Measurements from ENCODE around the gene CPXM2.

Gene CPXM2

DNA sequence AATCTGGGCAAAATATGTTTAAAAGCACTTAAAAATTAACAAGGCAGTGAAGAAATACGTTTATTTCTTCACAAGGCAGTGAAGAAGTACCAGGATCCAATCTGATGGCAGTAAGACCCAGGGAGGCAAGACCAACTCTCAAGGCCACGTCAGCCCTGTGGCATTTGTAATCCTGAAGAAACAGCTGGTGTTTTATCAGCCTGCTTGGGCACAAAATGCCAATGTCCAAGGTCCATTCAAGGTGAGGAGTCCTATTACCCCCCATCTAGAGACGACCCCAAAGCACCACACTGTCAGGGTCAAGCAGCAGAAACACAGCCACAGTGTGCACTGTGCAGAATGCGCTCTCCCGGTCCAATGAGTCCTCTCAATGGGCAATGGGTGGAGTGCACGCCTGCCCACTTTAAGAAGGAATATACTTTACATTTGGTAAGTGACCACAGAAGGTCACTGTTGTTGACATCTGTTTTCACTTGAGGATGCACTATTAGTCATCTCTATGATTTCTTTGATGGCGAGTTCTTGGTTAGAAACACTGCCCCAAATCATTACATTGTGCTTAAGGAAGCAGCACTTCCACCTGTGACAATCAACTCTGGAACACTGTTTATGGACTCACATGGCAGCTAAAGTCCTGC is 12.8 kb downstream of the CPXM2 start:
- in situ Hi-C loops (cut with MboI; ENCODE audit: low sequenced_read_pairs): no loop called here

DNA sequence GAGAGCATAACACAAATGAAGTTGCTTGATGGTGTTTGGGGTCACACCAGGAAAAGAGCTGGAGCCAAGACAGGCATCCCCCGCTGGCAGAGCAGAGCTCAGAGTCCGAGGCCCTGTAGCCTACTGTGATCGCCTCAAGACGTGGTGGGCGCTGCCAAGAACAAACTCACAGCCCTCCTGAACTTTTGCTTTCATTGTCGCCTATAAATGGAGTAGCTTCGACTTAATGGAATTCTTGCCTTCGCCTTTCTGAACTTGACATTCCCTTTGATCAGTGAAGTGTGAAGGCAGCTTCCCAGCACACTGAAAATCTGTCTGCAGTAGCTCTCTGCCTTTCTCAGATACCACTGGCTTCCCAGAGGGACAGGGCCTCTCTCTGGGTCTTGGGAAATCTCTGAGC is 21.3 kb downstream of the CPXM2 start:
- in situ Hi-C loops (cut with MboI; ENCODE audit: low sequenced_read_pairs): no loop called here

DNA sequence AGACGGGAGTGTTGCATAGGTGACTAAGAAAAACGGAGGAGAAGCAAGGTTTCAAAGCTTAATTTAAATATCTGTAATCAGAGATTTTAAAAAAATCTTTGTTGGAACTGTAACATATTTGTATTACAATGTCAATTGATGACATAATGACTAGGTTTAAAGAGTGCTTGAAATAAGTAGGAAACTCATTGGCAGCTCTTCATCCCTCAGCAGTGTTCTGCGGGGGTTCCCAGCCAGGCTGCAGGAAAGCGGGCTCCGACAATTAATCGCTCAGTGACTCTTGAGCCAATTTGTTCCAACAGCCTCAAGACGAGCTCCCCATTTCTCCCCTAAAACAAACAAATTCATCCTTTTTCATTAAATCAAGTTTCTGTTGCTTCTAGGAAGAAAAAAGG is 22.6 kb downstream of the CPXM2 start:
- in situ Hi-C loops (cut with MboI; ENCODE audit: low sequenced_read_pairs): no loop called here

DNA sequence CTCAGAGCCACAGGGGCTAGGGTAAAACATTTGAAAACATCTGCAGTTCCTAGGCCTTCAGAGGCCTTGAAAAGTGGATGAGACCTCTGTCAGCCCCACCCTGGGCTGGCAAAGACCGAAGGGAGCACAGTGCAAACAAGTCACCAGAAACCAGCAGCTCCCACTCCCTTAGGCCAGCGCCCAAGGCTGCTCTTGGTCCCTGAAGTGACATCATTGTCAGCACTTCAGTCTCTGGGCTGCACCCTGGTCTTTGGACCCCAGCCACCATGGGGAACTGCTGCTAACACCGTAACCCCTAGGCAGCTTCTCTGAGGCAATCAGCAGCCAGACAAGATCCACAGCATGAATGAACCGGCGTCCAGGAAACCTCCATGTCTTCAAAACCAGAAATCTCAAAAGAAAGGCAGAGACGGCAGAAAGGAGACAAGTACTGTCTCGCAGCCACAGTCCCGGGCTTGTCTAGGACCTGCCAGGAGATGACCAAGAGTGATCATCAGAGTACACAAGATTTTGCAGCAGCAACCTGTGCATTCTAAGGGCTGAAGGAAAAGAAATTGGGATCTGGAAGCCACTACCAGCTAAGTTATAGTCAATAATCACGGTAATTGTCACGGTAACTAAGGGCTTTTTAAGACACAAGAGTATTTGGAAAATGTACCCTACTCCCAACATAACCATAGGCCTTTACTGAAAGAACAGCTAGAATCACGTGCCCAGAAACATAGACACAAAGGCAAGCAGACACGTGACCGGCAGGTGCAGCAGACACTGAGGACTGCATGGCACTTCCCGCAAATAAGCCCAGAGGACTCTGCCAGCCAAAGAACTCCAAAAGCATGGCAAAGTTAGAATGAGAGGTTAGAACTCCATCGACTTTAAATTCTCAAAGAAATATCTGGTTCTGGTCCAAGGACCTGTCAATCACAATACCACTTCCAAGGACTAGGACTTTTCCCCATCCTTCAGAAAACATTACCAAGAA is 23.3 kb downstream of the CPXM2 start:
- in situ Hi-C loops (cut with MboI; ENCODE audit: low sequenced_read_pairs): no loop called here

DNA sequence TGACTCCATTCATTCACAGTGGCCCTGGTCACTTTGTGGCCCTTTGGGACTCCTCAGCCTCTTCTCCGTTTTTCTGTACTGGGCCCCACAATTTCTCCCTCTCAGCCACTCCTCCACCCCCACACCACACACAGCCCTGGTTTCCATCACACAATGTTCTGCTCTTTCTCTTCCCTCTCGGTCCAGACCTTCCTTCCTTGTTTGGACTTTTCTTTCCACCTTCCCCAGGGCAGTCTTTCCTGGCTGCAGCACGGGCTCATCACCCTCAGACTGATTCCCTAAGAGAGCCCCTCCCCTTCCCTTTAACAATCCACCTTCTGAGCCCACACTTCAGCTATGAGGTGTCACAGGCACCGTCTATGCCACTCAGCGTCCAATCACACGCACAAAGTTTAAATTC is 25.7 kb downstream of the CPXM2 start:
- in situ Hi-C loops (cut with MboI; ENCODE audit: low sequenced_read_pairs): no loop called here

DNA sequence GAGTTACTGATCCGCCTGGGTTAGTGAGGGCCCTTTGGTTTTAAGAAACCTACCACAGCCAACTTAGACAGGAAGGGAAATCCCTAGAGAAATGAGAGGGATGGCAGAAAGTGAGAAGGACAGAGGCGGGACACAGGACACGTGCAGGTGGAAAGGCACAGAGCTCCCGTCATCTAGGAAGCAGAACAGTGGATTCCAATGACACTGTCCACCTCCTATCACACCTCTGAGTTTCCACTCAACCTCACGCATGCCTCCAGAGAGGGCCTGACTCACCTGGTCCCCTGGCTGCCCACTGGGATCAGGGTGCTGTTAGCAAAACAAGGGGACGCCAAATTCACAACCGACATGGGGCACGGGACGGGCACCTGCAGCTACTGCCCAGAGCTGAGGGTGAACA is 26.3 kb downstream of the CPXM2 start:
- in situ Hi-C loops (cut with MboI; ENCODE audit: low sequenced_read_pairs): no loop called here

DNA sequence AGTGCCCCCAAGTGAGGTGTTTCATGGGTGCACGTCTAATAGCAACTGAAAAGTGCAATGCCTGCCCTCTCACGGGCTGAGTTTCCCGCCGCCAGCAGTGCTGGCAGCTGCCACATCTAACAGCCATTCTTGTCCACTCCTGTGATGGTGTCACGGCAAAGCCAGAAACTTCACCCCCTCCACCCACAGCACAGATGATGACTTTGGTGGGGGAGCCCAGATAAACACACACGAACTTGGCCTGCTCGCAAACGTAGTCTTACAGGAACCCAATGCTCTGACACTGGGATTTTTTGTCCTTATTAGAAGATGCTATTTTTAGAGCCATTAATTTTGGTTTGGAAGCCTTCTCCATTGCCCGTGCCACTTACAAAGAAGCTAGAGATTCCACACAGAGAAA is 26.7 kb downstream of the CPXM2 start:
- in situ Hi-C loops (cut with MboI; ENCODE audit: low sequenced_read_pairs): no loop called here

DNA sequence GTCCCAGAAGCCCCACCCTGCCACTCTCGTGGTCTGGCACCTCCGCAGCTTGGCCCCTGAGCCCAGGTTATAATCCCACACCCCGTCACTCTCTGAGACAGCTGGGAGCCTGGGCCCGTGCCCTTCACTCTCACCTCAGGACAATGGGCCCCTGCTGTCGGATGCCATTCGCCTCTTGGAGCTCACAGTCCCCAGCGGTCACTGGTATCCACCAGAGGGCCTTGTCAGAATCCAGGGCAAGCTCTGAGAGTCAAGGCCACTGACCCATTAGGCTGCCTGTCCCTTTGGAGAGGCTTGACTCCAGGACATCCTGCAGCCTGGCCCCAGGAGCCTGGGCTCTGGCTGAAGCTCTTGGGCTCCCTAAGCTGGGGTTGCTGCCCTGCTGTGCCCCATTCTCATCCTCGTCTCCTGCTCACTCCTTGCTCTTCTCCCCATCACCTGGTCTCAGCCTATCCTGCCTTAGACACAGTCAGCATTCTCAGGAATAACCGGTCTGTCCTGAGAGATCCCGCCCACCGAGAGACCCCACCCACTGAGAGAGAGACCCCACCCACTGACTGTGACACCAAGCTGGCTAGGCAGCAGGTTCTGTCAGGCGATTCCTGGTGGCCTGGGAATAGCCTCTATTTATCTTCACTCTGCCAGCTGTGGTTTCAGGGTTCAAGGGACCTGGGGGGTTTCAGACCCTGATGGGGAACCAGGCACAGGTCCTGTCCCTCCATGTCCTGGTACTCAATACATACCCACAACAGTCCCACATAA is 27.7 kb downstream of the CPXM2 start:
- in situ Hi-C loops (cut with MboI; ENCODE audit: low sequenced_read_pairs): no loop called here

DNA sequence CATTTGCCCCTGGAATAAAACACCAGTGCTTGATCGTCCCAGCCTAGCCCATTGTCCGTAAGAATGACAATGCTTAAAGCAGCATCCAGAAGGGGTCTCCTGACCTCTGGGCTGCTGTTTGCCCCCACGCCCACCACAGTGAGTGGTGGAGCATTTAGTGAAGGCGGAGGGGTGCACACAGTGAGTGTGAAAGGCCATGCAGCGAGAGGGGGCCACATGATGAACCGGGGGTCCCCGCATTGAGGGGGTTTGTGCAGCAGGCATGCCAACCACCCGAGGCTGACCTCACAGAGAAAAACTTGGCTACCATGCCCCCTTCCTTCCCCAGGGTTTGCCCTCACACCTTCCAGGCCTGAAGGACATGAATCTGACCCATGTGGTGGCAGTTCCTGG is 28.4 kb downstream of the CPXM2 start:
- in situ Hi-C loops (cut with MboI; ENCODE audit: low sequenced_read_pairs): no loop called here

DNA sequence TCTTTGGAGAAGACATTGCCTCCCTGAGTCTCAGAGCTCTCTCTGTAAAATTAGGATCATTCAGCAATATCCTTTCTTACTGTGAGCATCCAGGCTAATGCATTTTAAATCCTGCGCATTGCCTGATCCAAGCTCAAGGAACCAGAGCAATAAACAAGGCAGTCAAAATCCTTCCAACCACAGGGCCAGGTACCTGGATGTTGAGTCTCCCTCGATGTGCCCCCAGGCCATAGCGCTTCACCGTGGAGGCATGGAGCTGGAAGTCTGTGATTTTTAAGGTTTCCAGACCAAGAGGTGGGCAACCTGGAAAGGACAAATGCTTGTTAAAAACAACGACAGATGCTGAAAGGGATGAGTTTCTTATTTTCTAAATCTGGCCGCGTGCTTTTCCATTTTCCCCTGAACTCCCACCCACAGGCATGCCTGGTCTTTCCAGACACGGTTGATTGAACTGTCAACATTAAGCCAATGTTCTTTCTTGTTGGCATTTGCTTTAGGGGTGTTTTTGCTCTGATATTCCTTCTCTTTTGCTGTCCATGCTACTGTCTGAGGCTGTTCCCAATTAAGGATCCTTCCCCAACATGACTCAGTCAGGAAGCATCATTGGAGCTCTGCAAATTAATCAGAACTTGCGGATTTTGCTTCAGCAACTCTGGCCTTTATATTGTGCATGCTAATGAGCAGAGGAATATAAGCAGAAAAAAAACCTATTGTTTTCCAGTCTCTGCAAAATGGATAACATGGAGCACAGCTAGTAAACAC is 29.0 kb downstream of the CPXM2 start:
- in situ Hi-C loops (cut with MboI; ENCODE audit: low sequenced_read_pairs): no loop called here

DNA sequence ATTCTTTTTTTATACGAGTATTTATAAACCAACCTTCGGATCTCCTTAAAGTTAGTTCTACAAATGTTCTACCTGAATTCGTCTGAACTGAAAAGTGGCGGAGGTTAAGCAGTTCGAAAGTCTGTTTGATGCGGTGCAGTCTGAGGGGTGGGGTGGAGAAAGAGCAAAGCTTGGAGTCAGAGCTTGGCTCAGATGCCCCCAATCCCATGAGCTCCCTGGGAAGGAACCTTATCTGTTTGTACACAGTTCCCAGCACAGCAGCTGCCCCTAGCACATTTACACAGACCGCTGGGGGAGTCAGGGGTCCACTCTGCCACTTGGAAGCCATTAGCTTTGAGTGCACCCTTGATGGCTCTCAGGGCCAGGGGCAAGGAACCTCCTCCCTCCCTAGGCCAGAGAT is 30.8 kb downstream of the CPXM2 start:
- in situ Hi-C loops (cut with MboI; ENCODE audit: low sequenced_read_pairs): no loop called here

DNA sequence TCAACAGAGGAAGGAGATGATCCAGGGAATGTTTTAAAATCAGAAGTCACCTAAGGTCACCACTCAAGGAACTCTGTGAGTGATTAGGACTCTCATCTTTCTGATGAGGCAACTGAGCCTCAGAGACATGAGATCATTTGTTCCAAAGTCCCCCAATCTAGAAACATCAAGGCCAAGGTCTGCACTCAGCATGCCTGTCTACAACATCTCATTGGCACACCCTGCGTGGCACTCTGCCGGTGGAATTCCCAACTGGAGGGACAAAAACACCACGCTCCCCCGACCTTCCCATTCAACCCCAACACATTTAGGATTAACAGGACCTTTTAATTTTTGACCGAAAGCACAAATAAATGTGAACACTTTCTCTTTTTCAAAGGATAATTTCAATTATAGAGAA is 31.4 kb downstream of the CPXM2 start:
- in situ Hi-C loops (cut with MboI; ENCODE audit: low sequenced_read_pairs): no loop called here

DNA sequence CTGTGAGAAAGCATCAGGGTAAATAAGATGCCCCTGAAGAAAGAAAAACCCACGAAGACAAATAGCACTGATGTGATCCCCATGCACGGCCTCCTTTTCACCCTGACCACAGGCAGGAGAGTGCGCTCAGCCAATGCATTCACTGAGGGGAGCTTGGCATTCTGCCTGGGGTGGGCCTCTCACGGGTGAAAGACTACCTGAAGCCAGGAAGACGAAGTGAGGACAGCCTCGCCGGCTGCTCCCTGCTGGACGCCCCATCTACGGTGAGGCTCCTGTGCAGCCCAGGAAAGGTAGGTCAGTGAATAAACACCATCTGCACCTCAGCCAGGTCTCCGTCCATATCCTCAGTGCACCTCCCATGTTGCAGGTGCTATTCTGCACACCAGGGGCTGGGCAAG is 32.0 kb downstream of the CPXM2 start:
- in situ Hi-C loops (cut with MboI; ENCODE audit: low sequenced_read_pairs): no loop called here

DNA sequence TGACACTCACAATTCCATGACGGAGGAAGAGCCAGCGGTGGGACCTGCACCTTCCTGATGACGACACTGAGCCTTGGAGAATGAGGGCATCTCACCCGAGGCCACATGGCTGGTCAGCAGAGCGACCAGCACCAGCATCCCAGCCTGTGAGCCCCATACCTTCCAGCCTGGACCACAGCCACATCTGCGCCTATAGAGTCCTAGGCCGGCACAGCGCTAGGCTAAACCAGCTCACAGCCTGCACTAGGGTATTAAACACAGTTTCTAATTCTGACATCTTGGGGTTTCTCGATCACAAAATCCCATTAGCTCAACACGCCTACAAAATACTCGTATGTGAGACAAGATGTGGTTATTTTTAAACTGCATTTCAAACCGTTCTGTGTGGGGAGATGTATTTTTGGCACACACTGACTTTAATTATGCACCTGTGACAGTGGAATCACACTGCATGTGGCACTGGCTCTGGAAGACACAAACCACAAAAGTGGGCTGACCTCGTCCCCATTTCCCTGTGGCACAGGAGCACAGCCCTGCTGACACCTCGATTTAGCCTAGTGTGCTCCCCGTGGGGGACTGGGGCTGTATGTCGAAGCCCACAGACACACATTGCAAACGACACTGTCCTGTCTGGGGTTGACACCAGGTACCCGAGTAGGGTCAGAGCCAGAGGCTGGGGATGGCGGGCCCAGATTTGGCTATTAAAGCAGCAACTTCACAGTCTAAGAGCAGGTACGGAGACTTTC is 32.5 kb downstream of the CPXM2 start:
- in situ Hi-C loops (cut with MboI; ENCODE audit: low sequenced_read_pairs): no loop called here

DNA sequence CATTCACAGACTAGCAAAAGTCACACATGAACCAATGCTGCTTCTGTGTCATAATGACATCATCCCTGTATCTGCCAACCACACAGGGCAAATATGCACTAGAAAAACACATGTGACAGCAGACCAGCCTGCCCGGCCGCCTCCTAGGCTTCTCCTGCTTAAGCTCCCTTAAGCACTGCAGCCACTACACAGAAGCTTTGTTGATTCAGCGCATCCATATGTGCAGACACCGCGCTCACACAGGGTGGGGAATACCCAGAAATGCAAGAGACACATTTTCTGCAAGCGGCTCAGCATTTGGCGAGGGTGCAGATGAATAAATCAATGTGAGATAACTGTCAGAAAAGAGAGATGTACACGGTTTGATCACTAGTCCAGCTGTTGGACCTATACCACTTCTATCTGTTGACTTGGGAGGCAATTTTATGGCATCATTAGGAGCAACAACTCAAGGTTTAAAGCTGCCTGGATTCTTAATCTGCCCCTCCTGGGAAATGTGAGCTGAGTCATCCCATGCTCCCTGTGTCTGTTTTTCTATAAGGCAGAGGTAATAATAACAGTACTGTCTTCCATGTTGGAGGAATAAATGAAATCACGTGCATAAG is 33.4 kb downstream of the CPXM2 start:
- in situ Hi-C loops (cut with MboI; ENCODE audit: low sequenced_read_pairs): no loop called here

DNA sequence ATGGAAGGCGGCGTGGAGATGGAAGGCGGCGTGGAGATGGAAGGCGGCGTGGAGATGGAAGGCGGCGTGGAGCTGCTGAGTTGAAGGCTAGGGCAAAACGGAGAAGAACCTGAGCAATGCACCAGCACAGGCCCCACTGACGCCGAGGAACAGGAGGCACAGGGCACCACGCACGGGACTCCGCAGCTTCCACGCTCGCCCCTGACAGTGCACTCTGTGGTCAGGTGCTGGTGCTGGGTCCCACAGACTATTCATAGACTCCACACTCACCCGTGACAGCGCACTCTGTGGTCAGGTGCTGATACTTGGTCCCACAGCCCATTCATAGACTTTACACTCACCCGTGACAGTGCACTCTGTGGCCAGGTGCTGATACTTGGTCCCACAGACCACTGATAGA is 34.0 kb downstream of the CPXM2 start:
- in situ Hi-C loops (cut with MboI; ENCODE audit: low sequenced_read_pairs): no loop called here

DNA sequence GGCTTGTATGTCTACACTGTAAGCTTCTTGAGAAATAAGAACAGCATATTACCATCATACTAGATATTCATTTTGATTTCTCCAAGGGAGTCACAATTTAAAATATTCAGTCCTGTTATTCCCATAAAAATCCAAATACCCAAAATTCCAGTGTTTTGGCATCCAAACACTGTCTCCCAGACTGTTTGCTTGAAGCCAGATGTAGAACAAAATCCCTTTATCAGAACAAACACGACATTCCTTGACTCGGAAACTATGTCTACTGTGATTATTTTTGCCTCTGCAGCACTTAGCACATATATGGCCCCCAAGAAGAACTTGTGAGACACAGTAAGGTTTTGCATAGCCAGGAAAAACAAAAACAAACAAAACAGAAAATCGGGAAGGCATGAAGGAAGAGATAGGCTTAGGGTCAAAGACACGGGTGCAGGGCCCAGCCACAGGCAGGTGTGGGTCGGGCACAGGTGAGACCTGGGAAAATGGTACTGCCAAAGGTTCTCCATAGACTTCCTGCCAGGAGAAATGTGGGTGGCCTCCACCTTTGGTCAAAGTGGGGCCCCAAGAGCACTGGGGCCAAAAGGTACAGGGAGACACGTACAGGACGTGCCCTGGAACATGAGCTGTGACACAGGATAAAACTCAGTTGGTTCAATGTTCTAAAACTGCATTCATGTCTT is 36.5 kb downstream of the CPXM2 start:
- in situ Hi-C loops (cut with MboI; ENCODE audit: low sequenced_read_pairs): no loop called here

DNA sequence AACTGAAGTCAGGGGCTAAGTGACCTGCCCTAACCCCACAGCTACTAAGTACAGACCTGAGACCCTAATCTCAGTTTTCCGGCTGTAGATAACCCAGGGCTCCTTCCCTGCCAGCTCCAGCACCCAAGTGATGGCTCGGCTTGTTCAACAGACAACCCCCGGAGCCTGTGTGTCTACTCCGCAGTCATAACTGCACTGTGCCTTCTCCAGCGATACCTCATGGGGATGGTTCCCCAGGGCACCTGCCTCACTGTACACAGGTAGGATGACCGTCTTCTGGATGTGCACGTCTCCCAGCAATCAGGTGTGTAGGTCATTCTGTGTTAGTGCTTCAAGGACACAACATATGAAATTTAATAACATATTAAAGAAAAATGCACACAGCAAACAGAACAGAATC is 37.1 kb downstream of the CPXM2 start:
- in situ Hi-C loops (cut with MboI; ENCODE audit: low sequenced_read_pairs): no loop called here

DNA sequence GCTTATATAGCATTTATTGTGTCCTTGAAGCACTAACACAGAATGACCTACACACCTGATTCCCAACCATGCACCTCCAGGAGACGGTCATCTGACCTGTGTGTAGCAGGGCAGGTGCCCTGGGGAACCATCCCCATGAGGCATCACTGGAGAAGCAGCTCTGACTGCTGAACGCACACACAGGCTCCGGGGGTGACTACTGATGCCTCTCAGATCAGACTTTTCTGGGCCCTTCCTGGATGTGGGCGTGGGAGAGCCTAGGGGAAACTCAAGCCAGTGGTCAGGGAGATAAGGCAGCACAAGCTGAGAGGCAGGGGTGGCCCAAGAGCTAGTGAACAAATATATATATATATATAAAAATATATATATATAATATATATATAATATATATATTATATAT is 37.6 kb downstream of the CPXM2 start:
- in situ Hi-C loops (cut with MboI; ENCODE audit: low sequenced_read_pairs): no loop called here
